GM12801 (cell line): ENCODE measurements around the gene ARMC7.

ENCODE experiments used
- TF ChIP-seq, protein P1 (sequence below): IDR thresholded peaks from one replicate; pipeline ENCODE4 v1.5.1; 2011; ENCODE audit warnings: control low read depth; ENCODE audit not compliant: insufficient read length; ENCODE audit errors: extremely low read depth

ARMC7 gene

GRCh38 chr17:75108193-75108592 is 1.6 kb upstream of the ARMC7 start:
- TF ChIP-seq, protein P1, sequence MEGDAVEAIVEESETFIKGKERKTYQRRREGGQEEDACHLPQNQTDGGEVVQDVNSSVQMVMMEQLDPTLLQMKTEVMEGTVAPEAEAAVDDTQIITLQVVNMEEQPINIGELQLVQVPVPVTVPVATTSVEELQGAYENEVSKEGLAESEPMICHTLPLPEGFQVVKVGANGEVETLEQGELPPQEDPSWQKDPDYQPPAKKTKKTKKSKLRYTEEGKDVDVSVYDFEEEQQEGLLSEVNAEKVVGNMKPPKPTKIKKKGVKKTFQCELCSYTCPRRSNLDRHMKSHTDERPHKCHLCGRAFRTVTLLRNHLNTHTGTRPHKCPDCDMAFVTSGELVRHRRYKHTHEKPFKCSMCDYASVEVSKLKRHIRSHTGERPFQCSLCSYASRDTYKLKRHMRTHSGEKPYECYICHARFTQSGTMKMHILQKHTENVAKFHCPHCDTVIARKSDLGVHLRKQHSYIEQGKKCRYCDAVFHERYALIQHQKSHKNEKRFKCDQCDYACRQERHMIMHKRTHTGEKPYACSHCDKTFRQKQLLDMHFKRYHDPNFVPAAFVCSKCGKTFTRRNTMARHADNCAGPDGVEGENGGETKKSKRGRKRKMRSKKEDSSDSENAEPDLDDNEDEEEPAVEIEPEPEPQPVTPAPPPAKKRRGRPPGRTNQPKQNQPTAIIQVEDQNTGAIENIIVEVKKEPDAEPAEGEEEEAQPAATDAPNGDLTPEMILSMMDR = no peak

- TF ChIP-seq, protein P1 = no peak
These were observed 743 bp upstream of the ARMC7 start for GRCh38 chr17:75109046-75109406.

GRCh38 chr17:75110234-75110937 is 617 bp downstream of the ARMC7 start:
- TF ChIP-seq, protein P1 = no peak

DNA sequence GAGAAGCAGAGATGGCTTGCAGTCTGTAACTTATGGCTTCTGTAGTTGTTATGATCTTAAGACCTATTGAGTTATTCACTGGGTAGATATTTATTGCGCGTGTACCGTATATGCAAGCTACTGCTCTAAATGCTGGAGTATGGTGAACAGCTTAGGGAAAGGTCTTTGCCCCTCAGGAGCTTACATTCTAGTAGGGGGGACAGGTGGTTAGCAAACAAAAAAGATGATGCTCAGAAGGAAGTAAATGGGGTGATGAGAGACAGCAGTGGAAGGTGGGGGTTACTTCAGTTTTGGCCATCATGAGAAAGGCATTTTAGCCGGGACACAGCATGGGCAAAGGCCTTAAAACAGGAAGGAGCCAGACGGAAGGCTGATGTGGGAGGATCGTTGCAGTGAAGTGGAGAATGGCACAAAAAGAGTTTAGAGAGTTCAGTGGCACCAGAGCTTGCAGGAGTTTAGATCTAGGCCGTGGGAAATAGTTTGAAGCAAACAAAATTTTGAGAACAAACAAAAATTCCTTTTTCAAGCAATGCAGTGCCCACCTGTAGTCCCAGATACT is 2.1 kb downstream of the ARMC7 start:
- TF ChIP-seq, protein P1 = no peak

- TF ChIP-seq, protein P1 = peak; percentile 67
These were observed 4.2 kb downstream of the ARMC7 start for GRCh38 chr17:75113798-75114551.

GRCh38 chr17:75114552-75115314 is 5.0 kb downstream of the ARMC7 start:
- TF ChIP-seq, protein P1 = no peak

GRCh38 chr17:75115555-75115954 is 5.8 kb downstream of the ARMC7 start:
- TF ChIP-seq, protein P1 = no peak
